K562 (cell line): ENCODE data around the gene KHSRP. TPM values are rescaled to one million over a fixed set of nuclear protein-coding genes. Genes with fewer than 3 reads are reported as not detected.
A peak's percentile ranks its signal among the peaks of the same experiment; 100 is the strongest.

Experiments
- EGR1 ChIP-seq: fragments of 450-650 bp; conservative IDR thresholded peaks from 2 replicates; pipeline ENCODE4 v1.6.1; 2017; ENCODE audit warnings: mild to moderate bottlenecking
- ETS1 ChIP-seq: conservative IDR thresholded peaks from 2 replicates; pipeline ENCODE4 v1.6.1; 2011; ENCODE audit warnings: low read depth, mild to moderate bottlenecking, low read length; ENCODE audit not compliant: control insufficient read depth
- ETV1 ChIP-seq: fragments of 450-650 bp; conservative IDR thresholded peaks from 2 replicates; pipeline ENCODE4 v1.6.1; 2016; ENCODE audit warnings: missing genetic modification characterization, control low read depth, low read depth, missing compliant biosample characterization
- GTF2F1 ChIP-seq: IDR thresholded peaks from 2 replicates; pipeline ENCODE4 v1.6.1; 2011; ENCODE audit warnings: low read depth, low read length, improper control_type of control experiment
- KDM5B ChIP-seq: fragments of 200-600 bp; sonication (generic); IDR thresholded peaks from 2 replicates; pipeline ENCODE4 v1.6.1; 2012; ENCODE audit warnings: low read depth, mild to moderate bottlenecking, moderate library complexity, low read length, control low read depth, inconsistent platforms; ENCODE audit not compliant: insufficient replicate concordance
- MNT ChIP-seq, 2 experiments: fragments of 450-650 bp; conservative IDR thresholded peaks; 2 replicates each; pipeline ENCODE4 v1.6.1; 2017; ENCODE audit warnings: mild to moderate bottlenecking in 2 of 2, moderate library complexity in 2 of 2
- RBFOX2 ChIP-seq: fragments of 200-400 bp; formaldehyde crosslinking; IDR thresholded peaks from 2 replicates; pipeline ENCODE4 v1.6.1; 2017; ENCODE audit warnings: low read depth, mild to moderate bottlenecking, low read length, moderate library complexity
- THRB ChIP-seq: fragments of 450-650 bp; formaldehyde crosslinking; conservative IDR thresholded peaks from 2 replicates; pipeline ENCODE4 v1.4.0; 2022; ENCODE audit warnings: mild to moderate bottlenecking, missing genetic modification characterization
- ZBTB40 ChIP-seq, 2 experiments: fragments of 450-650 bp in 1 of 2; sonication (generic) in 1 of 2; formaldehyde crosslinking in 1 of 2; IDR thresholded peaks; 2 replicates each; pipeline versions ENCODE4 v1.7.1 to v1.9.0; 2016 to 2022; ENCODE audit warnings: inconsistent platforms in 1 of 2, mild to moderate bottlenecking in 1 of 2, missing genetic modification reagents in 1 of 2
- ZFP1 ChIP-seq: fragments of 450-650 bp; formaldehyde crosslinking; IDR thresholded peaks from 2 replicates; pipeline ENCODE4 v1.4.0; 2020; ENCODE audit warnings: mild to moderate bottlenecking, mixed read lengths
- polyA plus RNA-seq, 8 experiments: library from polyadenylated mRNA; depleted of rRNA in 4 of 8; stranded (reverse) in 5 of 8; unstranded in 3 of 8; fragments of >200 nt; fragmentation: Nextera tagmentation in 2 of 8; fragmentation: Illumina TruSeq in 1 of 8; extraction: Ambion mirVana in 2 of 8; extraction: Trizol in 1 of 8; gene quantifications; 2 replicates each; pipeline versions ENCODE4 v1.2.1 to v1.2.3, GENCODE V29; 2011 to 2014; ENCODE audit warnings: inconsistent platforms in 1 of 8, missing spikeins in 1 of 8
- total RNA-seq, 7 experiments: library from RNA; depleted of rRNA in 6 of 7; stranded (reverse); fragments of >200 nt in 6 of 7; fragmentation: Illumina TruSeq in 2 of 7; extraction: Trizol in 2 of 7; gene quantifications; 2 replicates each; pipeline versions ENCODE4 v1.2.1 to v1.2.3, GENCODE V29; 2011 to 2021; ENCODE audit warnings: low replicate concordance in 1 of 7
- TF ChIP-seq, protein P1 (sequence below): sonication (generic); formaldehyde crosslinking; IDR thresholded peaks from 2 replicates; pipeline ENCODE4 v1.8.0; 2022; ENCODE audit warnings: missing genetic modification reagents, mild to moderate bottlenecking, moderate library complexity, borderline replicate concordance

Gene KHSRP
- total and polyA plus RNA-seq, 9 of the 15 experiments (the other 6 are each of a cell fraction or from before 2014, with no cell fraction given): 4.2 to 564 (median 139) TPM

- TF ChIP-seq THRB (no peak), ZBTB40 (IDR thresholded peaks at IDR 0.05) (0 out of 2 replicates have a peak, but pooled peaks have one; percentile 15), ZBTB40 (CRISPR knock-in tag; IDR thresholded peaks at IDR 0.05) (0 out of 2 replicates have a peak, but pooled peaks have one; percentile 13), ZFP1 (no peak), GTF2F1 (no peak), KDM5B (peak; percentile 23), RBFOX2 (peak; percentile 66), MNT (conservative IDR thresholded peaks at IDR 0.05) (peak in 1 of 2 experiments; percentile 42; a peak in 1 of 4 replicates), EGR1 (peak; percentile 18), ETV1 (tag) (no peak), ETS1 (peak; percentile 34; the same call in 1 of the 2 replicates)
- TF ChIP-seq, protein P1, sequence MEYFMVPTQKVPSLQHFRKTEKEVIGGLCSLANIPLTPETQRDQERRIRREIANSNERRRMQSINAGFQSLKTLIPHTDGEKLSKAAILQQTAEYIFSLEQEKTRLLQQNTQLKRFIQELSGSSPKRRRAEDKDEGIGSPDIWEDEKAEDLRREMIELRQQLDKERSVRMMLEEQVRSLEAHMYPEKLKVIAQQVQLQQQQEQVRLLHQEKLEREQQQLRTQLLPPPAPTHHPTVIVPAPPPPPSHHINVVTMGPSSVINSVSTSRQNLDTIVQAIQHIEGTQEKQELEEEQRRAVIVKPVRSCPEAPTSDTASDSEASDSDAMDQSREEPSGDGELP: 0 out of 2 replicates have a peak, but pooled peaks have one; percentile 10
These were observed 964 bp downstream of the KHSRP start (continued) for GRCh38 chr19:6423499-6424194.
